GM19351 (cell line): ENCODE results near the gene CAT.

ENCODE experiments used
- ATAC-seq: cut with Tn5 transposase; IDR thresholded peaks from one replicate; pipeline ENCODE4 v1.9.1; 2021; ENCODE audit warnings: mild to moderate bottlenecking, moderate library complexity; ENCODE audit not compliant: unreplicated experiment

CAT gene

GRCh38 chr11:34458525-34458924, 19.8 kb downstream of the CAT start:
- ATAC-seq, result no peak

GRCh38 chr11:34459507-34460162, 20.9 kb downstream of the CAT start:
- ATAC-seq, result no peak

- no peak for ATAC-seq
These were observed 21.5 kb downstream of the CAT start for GRCh38 chr11:34460278-34460677.

- no peak for ATAC-seq
These were observed 22.5 kb downstream of the CAT start for GRCh38 chr11:34461215-34461614.

GRCh38 chr11:34464591-34465051, 25.9 kb downstream of the CAT start:
- no peak for ATAC-seq

- ATAC-seq, result no peak
These were observed 28.2 kb downstream of the CAT start for GRCh38 chr11:34466802-34467488.

- no peak for ATAC-seq
These were observed 29.6 kb downstream of the CAT start for GRCh38 chr11:34468209-34468841.

- no peak for ATAC-seq
These were observed 35.0 kb downstream of the CAT start for GRCh38 chr11:34473603-34474169.

- ATAC-seq, result no peak
These were observed 36.9 kb downstream of the CAT start for GRCh38 chr11:34475656-34476055.

GRCh38 chr11:34476849-34477248, 38.1 kb downstream of the CAT start:
- ATAC-seq, result no peak

- ATAC-seq, result no peak
These were observed 40.3 kb downstream of the CAT start for GRCh38 chr11:34478845-34479663.

GRCh38 chr11:34480314-34480713, 41.6 kb downstream of the CAT start:
- ATAC-seq, result no peak

- ATAC-seq, result no peak
These were observed 42.6 kb downstream of the CAT start for GRCh38 chr11:34481307-34481706.

- ATAC-seq, result no peak
These were observed 44.6 kb downstream of the CAT start for GRCh38 chr11:34483106-34483874.

GRCh38 chr11:34487430-34487829, 48.7 kb downstream of the CAT start:
- ATAC-seq, result no peak

GRCh38 chr11:34488855-34489557, 50.3 kb downstream of the CAT start:
- ATAC-seq, result no peak

GRCh38 chr11:34490304-34490703, 51.6 kb downstream of the CAT start:
- ATAC-seq, result no peak

- ATAC-seq, result no peak
These were observed 54.2 kb downstream of the CAT start for GRCh38 chr11:34492806-34493414.

- no peak for ATAC-seq
These were observed 54.7 kb downstream of the CAT start for GRCh38 chr11:34493468-34493867.
